Kasumi-1 (cell line): Measurements from ENCODE around the gene TSPAN33.
"Not testable (repeated sequence)": the region's sequence is repeated elsewhere in the genome, so short reads cannot be mapped to it uniquely, and the experiment has no call there.

Experiments
- DNase-seq, 2 experiments: peaks; one replicate each; lab custom pipeline; 2025; lab: John Stamatoyannopoulos, UW

The TSPAN33 gene

GRCh38 chr7:129170441-129171021 is 26.0 kb downstream of the TSPAN33 start:
- DNase-seq: no peak

- DNase-seq: not testable (repeated sequence)
These were observed 29.4 kb downstream of the TSPAN33 start for GRCh38 chr7:129173861-129174260.

GRCh38 chr7:129176916-129177710 is 32.6 kb downstream of the TSPAN33 start:
- DNase-seq: peak in 1 of 2 experiments; percentile 13

GRCh38 chr7:129184981-129185670 is 40.6 kb downstream of the TSPAN33 start:
- no peak for DNase-seq

- DNase-seq: no peak
These were observed 42.3 kb downstream of the TSPAN33 start for GRCh38 chr7:129186749-129187260.

- DNase-seq: no peak
These were observed 43.3 kb downstream of the TSPAN33 start for GRCh38 chr7:129187681-129188371.

GRCh38 chr7:129188372-129188891 is 43.9 kb downstream of the TSPAN33 start, which contains the start of gene SMO:
SMO (plus strand) TSS chr7:129188633; CDS start chr7:129189152, 519 bp downstream.
- DNase-seq: peak in 1 of 2 experiments; percentile 40

- no peak for DNase-seq
These were observed 44.6 kb downstream of the TSPAN33 start for GRCh38 chr7:129188892-129189660.

GRCh38 chr7:129189661-129190310 is 45.3 kb downstream of the TSPAN33 start:
- no peak for DNase-seq

- no peak for DNase-seq
These were observed 46.8 kb downstream of the TSPAN33 start for GRCh38 chr7:129191272-129191671.

- no peak for DNase-seq
These were observed 49.4 kb downstream of the TSPAN33 start for GRCh38 chr7:129193892-129194291.

GRCh38 chr7:129197771-129198170 is 53.3 kb downstream of the TSPAN33 start:
- DNase-seq: no peak

GRCh38 chr7:129199406-129199805 is 54.9 kb downstream of the TSPAN33 start:
- DNase-seq: no peak

GRCh38 chr7:129202058-129202777 is 57.7 kb downstream of the TSPAN33 start:
- peak in 1 of 2 experiments; percentile 7 for DNase-seq

GRCh38 chr7:129203050-129203741 is 58.7 kb downstream of the TSPAN33 start:
- DNase-seq: no peak

- DNase-seq: no peak
These were observed 60.8 kb downstream of the TSPAN33 start for GRCh38 chr7:129205126-129205818.

GRCh38 chr7:129205987-129206785 is 61.7 kb downstream of the TSPAN33 start:
- DNase-seq: no peak

GRCh38 chr7:129208667-129209066 is 64.2 kb downstream of the TSPAN33 start:
- DNase-seq: no peak
